SH-SY5Y (cell line): ENCODE data around the gene ARMC2.

ENCODE experiments used
- GATA2 ChIP-seq: IDR thresholded peaks from 2 replicates; pipeline ENCODE4 v1.6.1; 2011; ENCODE audit warnings: mild to moderate bottlenecking, low read depth, low read length
- GATA3 ChIP-seq: IDR thresholded peaks from 2 replicates; pipeline ENCODE4 v1.6.1; 2011; ENCODE audit warnings: low read depth, mild to moderate bottlenecking, low read length, moderate library complexity

The ARMC2 gene

DNA sequence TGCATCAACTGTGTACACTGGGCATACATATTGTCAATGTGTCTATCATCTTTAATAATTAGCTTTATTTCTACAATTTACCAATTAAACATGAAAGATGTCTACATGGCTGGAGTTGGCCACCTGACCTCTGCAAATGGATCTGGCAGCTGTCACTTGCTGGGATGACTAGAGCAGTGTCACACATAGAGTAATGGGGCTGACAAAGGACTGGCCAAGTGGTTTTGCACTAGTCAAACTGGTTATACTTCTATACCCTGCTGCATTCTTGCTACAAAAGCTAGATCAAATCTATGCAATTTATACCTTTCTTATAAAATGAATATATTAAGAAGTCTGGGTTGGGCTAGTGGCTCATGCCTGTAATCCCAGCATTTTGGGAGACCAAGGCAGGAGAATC lies 147.1 kb downstream of the ARMC2 start:
- TF ChIP-seq GATA3 = no peak
- TF ChIP-seq GATA2 = no peak

GRCh38 chr6:108996208-108996607 lies 148.0 kb downstream of the ARMC2 start:
- TF ChIP-seq GATA3 = no peak
- no peak for TF ChIP-seq GATA2

DNA sequence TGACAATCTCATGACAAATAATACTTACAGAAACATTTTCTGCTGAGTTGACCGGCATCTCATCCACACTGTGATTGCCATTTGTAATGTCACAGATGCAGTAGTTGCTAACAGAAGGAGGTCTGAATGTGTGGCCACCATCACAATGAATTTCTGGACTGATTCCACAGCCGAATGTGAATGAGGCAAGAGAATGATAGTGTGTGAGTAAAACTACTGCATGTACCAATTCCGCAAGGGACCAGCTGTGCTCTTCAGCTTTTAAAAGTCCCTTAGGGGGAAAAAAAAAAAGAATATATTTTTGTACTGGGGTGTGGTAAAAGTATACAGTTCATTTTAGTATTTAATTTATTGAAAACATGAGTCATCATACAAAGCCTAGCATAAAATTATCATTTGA lies 150.3 kb downstream of the ARMC2 start:
- TF ChIP-seq GATA3 (no peak), GATA2 (no peak)

GRCh38 chr6:108999428-108999827 lies 151.2 kb downstream of the ARMC2 start:
- no peak for TF ChIP-seq GATA2
- no peak for TF ChIP-seq GATA3

- TF ChIP-seq GATA3 (no peak), GATA2 (no peak)
Observed at GRCh38 chr6:109000289-109000688, 152.1 kb downstream of the ARMC2 start.

DNA sequence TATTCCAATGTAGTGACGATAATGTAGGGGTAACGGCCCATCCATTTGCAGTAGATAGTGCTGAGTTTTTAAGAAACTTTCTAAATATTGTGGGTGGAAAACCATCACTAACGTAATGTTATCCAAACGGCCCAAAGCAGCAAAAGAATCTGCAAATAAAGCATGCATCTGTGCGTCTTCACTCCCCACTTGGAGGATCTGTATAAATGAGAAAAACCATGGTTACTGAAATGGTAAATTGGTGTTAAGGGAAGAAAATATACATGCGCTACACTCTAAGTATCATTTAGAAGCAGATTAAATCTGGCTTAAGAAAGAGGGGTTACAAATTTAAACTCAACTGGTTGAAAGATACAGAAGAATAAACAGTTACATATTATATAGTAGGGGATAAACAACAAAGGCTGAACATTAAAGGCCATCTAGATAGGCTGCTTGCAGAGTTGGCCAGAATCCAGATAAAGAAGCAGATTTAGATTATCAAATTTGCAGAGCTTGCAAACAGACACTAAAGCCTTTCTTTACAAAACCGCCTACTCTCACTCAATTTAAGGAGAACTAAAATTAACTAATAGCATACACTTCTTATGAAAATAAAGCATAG lies 153.2 kb downstream of the ARMC2 start:
- TF ChIP-seq GATA3 (peak; percentile 39; the same call in 1 of the 2 replicates), GATA2 (peak; percentile 35; the same call in 1 of the 2 replicates)

DNA sequence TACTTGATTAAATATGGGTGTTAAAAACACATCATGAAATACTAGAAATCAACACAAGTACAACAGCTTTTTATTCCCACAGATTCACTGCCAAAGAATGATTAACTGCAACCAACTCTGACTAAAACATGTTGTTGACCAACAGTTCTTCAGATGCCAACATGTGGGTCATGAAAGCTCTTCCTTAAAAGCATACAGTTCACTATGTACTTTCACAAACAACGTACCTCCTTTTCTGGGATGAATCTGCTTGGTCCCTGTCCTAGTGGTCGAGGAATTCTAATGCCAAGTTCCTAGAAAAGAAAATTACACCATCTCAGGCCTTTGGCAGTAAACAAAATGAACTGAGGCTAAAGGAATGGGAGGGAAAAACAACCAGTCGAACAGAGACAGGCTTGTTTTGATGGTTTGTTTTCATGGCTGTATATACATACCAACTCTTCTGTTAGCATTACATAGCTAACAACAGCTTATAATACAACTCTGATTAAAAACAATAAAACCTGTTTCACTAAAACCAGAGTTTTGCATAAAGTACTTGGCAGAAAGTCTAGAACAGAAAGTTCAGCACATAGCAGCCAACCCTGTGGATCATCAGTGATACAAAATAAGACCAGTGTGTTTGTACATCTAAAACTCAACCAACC lies 154.0 kb downstream of the ARMC2 start:
- TF ChIP-seq GATA2 (no peak), GATA3 (no peak)

- TF ChIP-seq GATA2 = no peak
- no peak for TF ChIP-seq GATA3
Observed at GRCh38 chr6:109002882-109003281, 154.7 kb downstream of the ARMC2 start.

DNA sequence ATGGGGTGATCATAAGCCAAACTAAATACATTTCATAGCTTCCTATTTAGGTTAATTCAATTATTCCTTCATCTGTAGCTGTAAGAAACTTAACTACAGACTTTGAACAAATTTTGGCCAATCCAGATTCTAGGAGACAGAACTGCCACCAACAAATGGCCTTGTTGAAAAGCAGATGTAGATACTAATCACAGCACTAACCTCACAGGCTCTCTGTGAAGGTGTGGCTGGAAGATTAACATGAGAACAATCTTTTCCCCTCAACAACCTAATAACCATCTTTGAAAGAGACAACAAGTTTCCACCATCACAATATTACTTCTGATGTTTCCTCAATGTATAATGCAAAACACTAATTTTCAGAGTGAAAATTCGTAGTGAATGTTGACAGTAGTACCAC lies 158.6 kb downstream of the ARMC2 start:
- TF ChIP-seq GATA3 (0 out of 2 replicates have a peak, but pooled peaks have one; percentile 13), GATA2 (no peak; the same call in 1 of the 2 replicates)

- TF ChIP-seq GATA2 = no peak
- no peak for TF ChIP-seq GATA3
Observed at GRCh38 chr6:109007521-109007920, 159.3 kb downstream of the ARMC2 start.

DNA sequence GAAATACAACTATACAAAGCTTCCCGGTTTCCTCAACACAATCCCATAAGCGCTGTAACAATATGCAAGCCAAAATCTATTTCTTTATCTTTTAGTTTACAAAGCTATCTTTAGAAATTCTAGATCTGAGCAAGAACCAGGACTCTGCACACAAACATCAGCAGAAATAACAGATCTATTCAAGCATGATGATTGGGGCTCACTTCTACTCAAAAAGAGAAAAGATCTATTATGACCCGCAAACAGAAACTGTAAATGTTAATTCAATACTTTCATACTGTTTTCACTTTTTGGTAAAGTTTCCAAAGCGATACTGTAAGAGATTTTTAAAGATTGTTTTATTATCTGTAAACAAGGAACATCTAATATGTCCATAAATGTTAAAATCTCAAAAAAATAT lies 159.8 kb downstream of the ARMC2 start:
- TF ChIP-seq GATA3 (no peak), GATA2 (no peak)

DNA sequence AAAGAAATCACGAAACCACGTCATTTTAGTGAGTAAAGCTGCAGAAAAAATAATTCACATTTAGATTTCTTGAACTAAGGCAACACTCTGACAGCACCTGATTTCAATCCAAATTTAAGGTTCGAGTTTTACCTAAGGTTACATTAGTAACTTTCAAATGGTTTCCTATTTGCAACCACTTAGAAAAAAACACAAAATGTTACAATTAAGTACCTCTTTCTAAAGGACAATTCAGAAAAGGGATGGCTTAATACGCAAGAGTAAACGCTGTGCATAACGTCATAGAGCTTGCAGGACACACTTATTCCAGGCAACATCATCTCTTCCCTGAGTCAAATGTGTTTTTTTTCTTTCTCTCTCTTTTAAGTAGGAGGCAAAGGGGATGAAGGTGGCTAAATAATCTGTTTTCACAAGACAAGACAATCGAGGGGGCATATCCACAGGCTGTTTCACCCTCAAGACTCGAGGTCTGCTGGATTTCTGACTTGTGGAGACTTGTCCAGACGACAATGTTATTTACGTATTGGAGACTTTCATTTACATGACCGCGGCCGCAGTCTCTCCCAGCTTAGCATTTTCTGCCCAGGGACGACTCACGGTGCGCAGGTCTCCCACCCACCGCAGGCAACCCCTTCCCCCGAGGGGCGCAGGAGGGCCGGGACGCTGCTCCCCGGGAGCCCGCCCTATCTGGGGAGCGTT lies 160.5 kb downstream of the ARMC2 start:
- TF ChIP-seq GATA2 (no peak), GATA3 (no peak)

DNA sequence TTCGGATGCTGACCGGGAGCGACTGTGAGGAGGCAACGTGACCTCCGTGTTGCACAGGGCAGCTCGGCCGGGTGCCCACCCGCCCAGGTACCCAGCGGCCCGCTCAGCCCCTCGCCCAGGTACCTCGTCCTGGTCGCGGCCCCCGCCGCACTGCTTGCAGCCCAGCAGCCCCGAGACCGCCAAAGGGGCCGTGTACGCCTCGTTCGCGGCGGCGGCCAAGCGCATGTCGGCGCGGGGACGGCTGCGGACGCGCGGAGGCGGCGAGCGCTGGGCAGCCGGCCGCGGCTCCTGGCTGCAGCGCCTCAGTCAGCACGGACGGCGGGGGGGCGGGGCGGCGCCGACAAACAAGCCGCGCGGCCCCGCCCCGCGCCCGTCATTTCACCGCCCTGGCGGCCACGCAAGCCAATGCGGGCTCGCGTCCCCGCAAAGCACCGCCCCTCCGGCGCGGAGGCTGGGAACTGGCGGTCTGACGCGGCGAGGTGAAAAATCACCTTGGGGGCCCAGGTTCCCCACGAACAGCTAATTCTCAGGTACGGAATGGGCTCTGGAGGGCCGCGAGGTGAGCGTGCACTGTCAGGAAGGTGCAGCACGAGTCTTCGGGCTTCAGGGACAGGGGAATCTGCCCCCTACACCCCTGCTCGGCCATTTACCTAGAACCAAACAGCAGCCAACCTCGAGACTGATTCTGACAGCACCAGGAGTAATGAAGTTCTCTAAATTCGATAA lies 161.2 kb downstream of the ARMC2 start:
- no peak for TF ChIP-seq GATA2
- no peak for TF ChIP-seq GATA3

- TF ChIP-seq GATA3 (no peak), GATA2 (no peak)
Observed at GRCh38 chr6:109009962-109010704, 161.9 kb downstream of the ARMC2 start.

DNA sequence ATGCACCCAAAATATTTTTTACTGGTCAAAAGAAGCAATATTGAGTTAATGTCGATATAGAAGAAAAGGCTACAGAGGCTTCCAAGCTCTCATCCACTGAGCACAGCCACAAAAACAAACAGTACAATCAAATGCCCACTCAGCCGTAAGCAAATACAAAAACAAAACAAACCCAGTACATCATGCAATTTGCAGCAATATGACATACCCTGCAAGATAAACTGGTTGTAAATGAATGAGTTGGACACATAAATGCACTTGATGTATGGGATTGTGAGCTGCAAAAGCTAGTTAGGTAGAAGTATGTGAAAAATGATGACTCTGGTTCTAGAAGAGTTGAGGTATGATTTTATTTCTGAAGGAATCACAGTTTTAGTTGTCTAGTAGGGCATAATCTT lies 162.5 kb downstream of the ARMC2 start:
- TF ChIP-seq GATA2 (no peak), GATA3 (no peak)
